DND-41 (cell line): ENCODE data around the gene CCDC59.

ENCODE experiments used
- ATAC-seq: fragments of 200-7000 bp; cut with Tn5 transposase; 3 replicates; pipeline ENCODE4 v1.9.1; 2021; ENCODE audit warnings: low read depth; ENCODE audit not compliant: insufficient read depth
- DNase-seq: peaks from one replicate; pipeline ENCODE4 v3.0.0-alpha.2; 2020
- H2AFZ ChIP-seq: 2 replicates; pipeline ENCODE4 v1.6.0; 2012; ENCODE audit warnings: low read depth, low read length
- H3K27ac ChIP-seq: 2 replicates; pipeline ENCODE4 v1.5.1; 2012; ENCODE audit warnings: low read length, inconsistent platforms
- H3K27me3 ChIP-seq: fragments of 200-600 bp; sonication (generic); 2 replicates; pipeline ENCODE4 v1.6.0; 2012; ENCODE audit warnings: low read length, mild to moderate bottlenecking, inconsistent platforms; ENCODE audit not compliant: insufficient read depth, poor library complexity
- H3K36me3 ChIP-seq: 2 replicates; pipeline ENCODE4 v1.5.1; 2012; ENCODE audit warnings: low read length, inconsistent platforms; ENCODE audit not compliant: insufficient read depth
- H3K4me1 ChIP-seq: 2 replicates; pipeline ENCODE4 v1.5.1; 2012; ENCODE audit warnings: mild to moderate bottlenecking, low read length; ENCODE audit not compliant: insufficient read depth
- H3K4me2 ChIP-seq: 2 replicates; pipeline ENCODE4 v1.6.0; 2012; ENCODE audit warnings: mild to moderate bottlenecking, moderate library complexity, low read length, inconsistent platforms; ENCODE audit not compliant: insufficient read depth
- H3K4me3 ChIP-seq, 2 experiments: fragments of 200-600 bp in 1 of 2; shearing (Covaris generic) in 1 of 2; 2 replicates each; pipeline ENCODE4 v1.5.1; 2012 to 2016; ENCODE audit warnings: inconsistent platforms in 2 of 2, low read length in 2 of 2, mild to moderate bottlenecking in 2 of 2, low read depth in 1 of 2, moderate library complexity in 1 of 2
- H3K79me2 ChIP-seq: 2 replicates; pipeline ENCODE4 v1.6.0; 2012; ENCODE audit warnings: low read length, inconsistent platforms; ENCODE audit not compliant: insufficient read depth
- H3K9ac ChIP-seq: 2 replicates; pipeline ENCODE4 v1.6.0; 2012; ENCODE audit warnings: low read depth, mild to moderate bottlenecking, inconsistent platforms, low read length, moderate library complexity
- H3K9me3 ChIP-seq: 2 replicates; pipeline ENCODE4 v1.5.1; 2012; ENCODE audit warnings: low read length, moderate library complexity, mild to moderate bottlenecking, inconsistent platforms; ENCODE audit not compliant: insufficient read depth, severe bottlenecking
- H4K20me1 ChIP-seq: 2 replicates; pipeline ENCODE4 v1.6.0; 2012; ENCODE audit warnings: low read length; ENCODE audit not compliant: insufficient read depth
- CTCF ChIP-seq: IDR thresholded peaks from 2 replicates; pipeline ENCODE4 v1.5.1; 2012; ENCODE audit warnings: borderline replicate concordance, low read length, moderate library complexity, mild to moderate bottlenecking; ENCODE audit not compliant: poor library complexity, severe bottlenecking; ENCODE audit errors: extremely low read depth
- EZH2 ChIP-seq: IDR thresholded peaks from 3 replicates; pipeline ENCODE4 v1.6.1; 2012; ENCODE audit warnings: borderline replicate concordance, low read depth, mild to moderate bottlenecking, moderate library complexity, low read length, inconsistent platforms; ENCODE audit not compliant: severe bottlenecking

CCDC59 gene

GRCh38 chr12:82400819-82401218 is 42.6 kb upstream of the CCDC59 start:
- no peaks in the 10 kb centered on the region for H3K79me2 ChIP-seq

GRCh38 chr12:82398879-82399278 is 40.7 kb upstream of the CCDC59 start:
- Histone ChIP-seq H4K20me1 (no peaks in the 10 kb centered on the region), H3K9me3 (no peaks in the 10 kb centered on the region), H3K27ac (no peak overlapping the region), H3K4me1 (no peaks in the 10 kb centered on the region), H3K4me3 (no peak overlapping the region), H2AFZ (no peak overlapping the region), H3K36me3 (no peaks in the 10 kb centered on the region), H3K27me3 (no peaks in the 10 kb centered on the region), H3K79me2 (no peaks in the 10 kb centered on the region), H3K9ac (no peak overlapping the region), H3K4me2 (no peak overlapping the region)
- DNase-seq (no peak), ATAC-seq (no peak)
- TF ChIP-seq CTCF (no peak), EZH2 (no peak)

More at GRCh38 chr12:82400819-82401218, 42.6 kb upstream of the CCDC59 start:
- H3K9me3 ChIP-seq: no peaks in the 10 kb centered on the region
- TF ChIP-seq CTCF: no peak
- no peak for TF ChIP-seq EZH2
- H3K9ac ChIP-seq: no peak overlapping the region
- ATAC-seq (no peak), DNase-seq (no peak)
- H3K4me1 ChIP-seq: no peaks in the 10 kb centered on the region
- H3K4me3 ChIP-seq: no peak overlapping the region
- no peaks in the 10 kb centered on the region for H4K20me1 ChIP-seq
- no peak overlapping the region for H3K4me2 ChIP-seq
- H3K36me3 ChIP-seq: no peaks in the 10 kb centered on the region
- no peak overlapping the region for H3K27ac ChIP-seq
- no peak overlapping the region for H2AFZ ChIP-seq
- no peaks in the 10 kb centered on the region for H3K27me3 ChIP-seq

GRCh38 chr12:82383930-82384552 is 25.9 kb upstream of the CCDC59 start:
- peak; percentile 46 for TF ChIP-seq CTCF
- no peak for TF ChIP-seq EZH2
- H3K4me3 ChIP-seq: no peak overlapping the region
- H3K36me3 ChIP-seq: no peaks in the 10 kb centered on the region; the same call in 1 of the 2 replicates
- H3K9me3 ChIP-seq: no peaks in the 10 kb centered on the region
- H3K27me3 ChIP-seq: no peaks in the 10 kb centered on the region
- no peak overlapping the region for H3K27ac ChIP-seq
- H3K4me1 ChIP-seq: no peaks in the 10 kb centered on the region
- H3K79me2 ChIP-seq: no peaks in the 10 kb centered on the region
- ATAC-seq (peak; percentile 58; the same call in 1 of the 3 replicates), DNase-seq (no peak)
- no peaks in the 10 kb centered on the region for H4K20me1 ChIP-seq
- H3K4me2 ChIP-seq: no peak overlapping the region
- no peak overlapping the region for H2AFZ ChIP-seq
- H3K9ac ChIP-seq: no peak overlapping the region

- DNase-seq: no peak
- TF ChIP-seq CTCF: no peak
- TF ChIP-seq EZH2: no peak
- H3K4me2 ChIP-seq: no peak overlapping the region
- no peaks in the 10 kb centered on the region for H3K79me2 ChIP-seq
- no peaks in the 10 kb centered on the region for H3K9me3 ChIP-seq
- H3K4me1 ChIP-seq: no peaks in the 10 kb centered on the region
- no peak overlapping the region for H3K4me3 ChIP-seq
- no peak for ATAC-seq
- no peaks in the 10 kb centered on the region for H3K36me3 ChIP-seq
- H3K27me3 ChIP-seq: no peaks in the 10 kb centered on the region
- H3K27ac ChIP-seq: no peak overlapping the region
- H2AFZ ChIP-seq: no peak overlapping the region
- H3K9ac ChIP-seq: no peak overlapping the region
- H4K20me1 ChIP-seq: no peaks in the 10 kb centered on the region
Measured at GRCh38 chr12:82378997-82379396, 20.8 kb upstream of the CCDC59 start.
